NCI-H1417 treated with DMSO at 0.1 percent for 48 hours (cell line): ENCODE results near the gene GPR37.

ENCODE experiments used
- DNase-seq: peaks from one replicate; lab custom pipeline; 2025; lab: John Stamatoyannopoulos, UW

Gene GPR37

GRCh38 chr7:124724079-124724478 lies 41.5 kb downstream of the GPR37 start:
- DNase-seq, result no peak

GRCh38 chr7:124723012-124723411 lies 42.6 kb downstream of the GPR37 start:
- DNase-seq, result no peak

GRCh38 chr7:124722292-124722691 lies 43.3 kb downstream of the GPR37 start:
- no peak for DNase-seq

- no peak for DNase-seq
Measured at GRCh38 chr7:124720195-124720594, 45.4 kb downstream of the GPR37 start.

- DNase-seq, result no peak
Measured at GRCh38 chr7:124718032-124718766, 47.4 kb downstream of the GPR37 start.

- DNase-seq, result no peak
Measured at GRCh38 chr7:124716894-124717293, 48.7 kb downstream of the GPR37 start.

- no peak for DNase-seq
Measured at GRCh38 chr7:124713086-124713485, 52.5 kb downstream of the GPR37 start.

- DNase-seq, result no peak
Measured at GRCh38 chr7:124712017-124712416, 53.6 kb downstream of the GPR37 start.

- DNase-seq, result no peak
Measured at GRCh38 chr7:124702385-124702784, 63.2 kb downstream of the GPR37 start.

- DNase-seq, result peak; percentile 48
Measured at GRCh38 chr7:124701955-124702354, 63.6 kb downstream of the GPR37 start.

GRCh38 chr7:124700655-124701054 lies 64.9 kb downstream of the GPR37 start:
- no peak for DNase-seq

- no peak for DNase-seq
Measured at GRCh38 chr7:124698964-124699363, 66.6 kb downstream of the GPR37 start.

GRCh38 chr7:124697746-124698145 lies 67.8 kb downstream of the GPR37 start:
- no peak for DNase-seq
